22Rv1 (cell line): Measurements from ENCODE around the gene P4HA2.

Source experiments
- CTCF ChIP-seq: fragments of 450-650 bp; IDR thresholded peaks from 2 replicates; pipeline ENCODE4 v1.5.1; 2017; ENCODE audit warnings: mild to moderate bottlenecking
- ZFX ChIP-seq: fragments of 450-650 bp; IDR thresholded peaks from 2 replicates; pipeline ENCODE4 v1.6.1; 2017; ENCODE audit warnings: antibody characterized with exemption, borderline replicate concordance

GRCh38 chr5:132233081-132233480 lies 5.4 kb upstream of the P4HA2 start:
- TF ChIP-seq CTCF = no peak
- TF ChIP-seq ZFX = no peak
